Loucy (cell line): ENCODE results near the gene PRR5L.

Experiments used
- EZH2phosphoT487 ChIP-seq: fragments of 200-600 bp; IDR thresholded peaks from 2 replicates; pipeline ENCODE4 v1.6.1; 2018; ENCODE audit warnings: antibody characterized with exemption, mild to moderate bottlenecking, moderate library complexity, borderline replicate concordance
- TF ChIP-seq, protein P1 (sequence below): fragments of 200-600 bp; sonication (generic); conservative IDR thresholded peaks from 2 replicates; pipeline ENCODE4 v1.5.1; 2014; ENCODE audit warnings: mild to moderate bottlenecking, antibody characterized with exemption, low read length

DNA sequence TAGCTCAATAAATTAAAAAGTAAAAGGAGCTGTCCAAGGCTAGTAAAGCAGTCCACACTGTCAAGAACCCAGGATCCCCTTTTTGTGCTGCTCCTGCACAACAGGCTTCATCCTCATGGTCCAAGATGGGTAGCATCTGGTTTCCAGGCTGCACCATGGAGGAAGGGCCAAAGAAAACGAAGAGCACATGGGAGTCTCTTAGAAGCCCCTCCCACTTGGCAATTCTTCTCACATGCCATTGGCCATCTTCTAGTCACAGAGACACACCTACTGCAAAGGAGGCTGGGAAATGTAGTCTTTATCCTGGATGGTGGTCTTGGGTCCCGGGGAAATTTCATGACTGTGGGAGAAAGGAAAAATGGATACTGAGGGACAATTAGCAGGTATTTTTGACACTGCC lies 37.8 kb downstream of the PRR5L start:
- TF ChIP-seq, protein P1, sequence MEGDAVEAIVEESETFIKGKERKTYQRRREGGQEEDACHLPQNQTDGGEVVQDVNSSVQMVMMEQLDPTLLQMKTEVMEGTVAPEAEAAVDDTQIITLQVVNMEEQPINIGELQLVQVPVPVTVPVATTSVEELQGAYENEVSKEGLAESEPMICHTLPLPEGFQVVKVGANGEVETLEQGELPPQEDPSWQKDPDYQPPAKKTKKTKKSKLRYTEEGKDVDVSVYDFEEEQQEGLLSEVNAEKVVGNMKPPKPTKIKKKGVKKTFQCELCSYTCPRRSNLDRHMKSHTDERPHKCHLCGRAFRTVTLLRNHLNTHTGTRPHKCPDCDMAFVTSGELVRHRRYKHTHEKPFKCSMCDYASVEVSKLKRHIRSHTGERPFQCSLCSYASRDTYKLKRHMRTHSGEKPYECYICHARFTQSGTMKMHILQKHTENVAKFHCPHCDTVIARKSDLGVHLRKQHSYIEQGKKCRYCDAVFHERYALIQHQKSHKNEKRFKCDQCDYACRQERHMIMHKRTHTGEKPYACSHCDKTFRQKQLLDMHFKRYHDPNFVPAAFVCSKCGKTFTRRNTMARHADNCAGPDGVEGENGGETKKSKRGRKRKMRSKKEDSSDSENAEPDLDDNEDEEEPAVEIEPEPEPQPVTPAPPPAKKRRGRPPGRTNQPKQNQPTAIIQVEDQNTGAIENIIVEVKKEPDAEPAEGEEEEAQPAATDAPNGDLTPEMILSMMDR, result no peak
- TF ChIP-seq EZH2phosphoT487, result no peak
